HepG2 (cell line): ENCODE measurements around the gene MAP1LC3B. TPM values are rescaled to one million over a fixed set of nuclear protein-coding genes. Genes with fewer than 3 reads are reported as not detected.

ENCODE experiments used
- ATAC-seq: fragments of 200-7000 bp; cut with Tn5 transposase; 3 replicates; pipeline ENCODE4 v1.9.1; 2020; ENCODE audit warnings: mild to moderate bottlenecking, moderate library complexity
- BruUV-seq: library from RNA; stranded (reverse); fragments of 400-500 nt; replicated peaks from 2 replicates; lab custom pipeline; 2021; lab: Mats Ljungman, UMichigan
- CTCF ChIA-PET: fragments of 300-600 bp; formaldehyde crosslinking; extraction: SDS; loops from one replicate; lab custom pipeline; 2021; ENCODE audit warnings: low total read pairs, inconsistent platforms, low intra/inter-chr PET ratio; lab: Yijun Ruan, JAX
- POLR2A ChIA-PET: fragments of 350-600 bp; sonication (Branson Sonifier 250); formaldehyde crosslinking; loops from one replicate; lab custom pipeline; 2020; ENCODE audit warnings: antibody characterized with exemption, inconsistent platforms; lab: Yijun Ruan, JAX
- DNase-seq: peaks from one replicate; pipeline ENCODE4 v3.0.0-alpha.2; 2015; ENCODE audit warnings: low spot score
- FAIRE-seq: peaks from 3 replicates; lab custom pipeline; 2011; peaks lifted over from hg19 to GRCh38; lab: Jason Lieb, UNC
- H2AFZ ChIP-seq: one replicate; pipeline ENCODE4 v1.6.1; 2011; ENCODE audit warnings: low read length, inconsistent platforms
- H3K27ac ChIP-seq: fragments of 300-600 bp; 3 replicates; pipeline ENCODE4 v1.8.0; 2011; ENCODE audit warnings: mixed run types, mild to moderate bottlenecking, mixed read lengths, low read length, inconsistent platforms; ENCODE audit not compliant: insufficient read depth; ENCODE audit errors: extremely low read length
- H3K27me3 ChIP-seq, 2 experiments: fragments of 200-600 bp in 1 of 2; 2 replicates in 1 of 2; 3 replicates in 1 of 2; pipeline versions ENCODE4 v1.6.0 to v1.8.0; 2011; ENCODE audit warnings: low read length in 2 of 2, mild to moderate bottlenecking in 2 of 2, moderate library complexity in 2 of 2, inconsistent platforms in 1 of 2; ENCODE audit not compliant: insufficient read depth in 2 of 2, control insufficient read depth in 1 of 2
- H3K36me3 ChIP-seq, 2 experiments: fragments of 200-600 bp in 1 of 2; replicated peaks in 1 of 2; 2 replicates in 1 of 2; 3 replicates in 1 of 2; pipeline versions ENCODE4 v1.5.1 to v1.8.0; 2011; ENCODE audit warnings: low read length in 2 of 2, inconsistent platforms in 1 of 2; ENCODE audit not compliant: insufficient read depth in 2 of 2, control insufficient read depth in 1 of 2
- H3K4me1 ChIP-seq: 2 replicates; pipeline ENCODE4 v1.5.1; 2012; ENCODE audit warnings: low read length, inconsistent platforms; ENCODE audit not compliant: insufficient read depth
- H3K4me2 ChIP-seq: 2 replicates; pipeline ENCODE4 v1.6.0; 2011; ENCODE audit warnings: low read depth, low read length, inconsistent platforms
- H3K4me3 ChIP-seq, 3 experiments: fragments of 200-600 bp in 1 of 3; sonication (generic), shearing (Covaris generic) in 1 of 3; replicated peaks in 1 of 3; 2 replicates each; pipeline ENCODE4 v1.5.1; 2011 to 2016; ENCODE audit warnings: low read length in 3 of 3, inconsistent platforms in 2 of 3, low read depth in 2 of 3, mild to moderate bottlenecking in 2 of 3, control low read depth in 1 of 3, mixed read lengths in 1 of 3; ENCODE audit not compliant: insufficient read depth in 1 of 3
- H3K79me2 ChIP-seq: one replicate; pipeline ENCODE4 v1.6.1; 2011; ENCODE audit warnings: low read length, inconsistent platforms; ENCODE audit not compliant: insufficient read depth
- H3K9ac ChIP-seq: 2 replicates; pipeline ENCODE4 v1.6.0; 2011; ENCODE audit warnings: mild to moderate bottlenecking, low read depth, low read length, inconsistent platforms; ENCODE audit not compliant: insufficient read depth
- H3K9me3 ChIP-seq: 2 replicates; pipeline ENCODE4 v1.5.1; 2012; ENCODE audit warnings: mild to moderate bottlenecking, low read length
- H4K20me1 ChIP-seq: 2 replicates; pipeline ENCODE4 v1.6.0; 2011; ENCODE audit warnings: inconsistent platforms, mild to moderate bottlenecking, low read length, moderate library complexity; ENCODE audit not compliant: insufficient read depth
- ETV5 ChIP-seq: IDR thresholded peaks from 2 replicates; pipeline ENCODE4 v1.6.1; 2018; ENCODE audit warnings: missing biosample characterization, missing genetic modification reagents, inconsistent platforms, borderline replicate concordance
- JUNB ChIP-seq: sonication (generic); formaldehyde crosslinking; IDR thresholded peaks from 2 replicates; pipeline ENCODE4 v1.8.0; 2022; ENCODE audit warnings: missing genetic modification reagents, mild to moderate bottlenecking, borderline replicate concordance
- RNF2 ChIP-seq: fragments of 450-650 bp; conservative IDR thresholded peaks from 2 replicates; pipeline ENCODE4 v1.6.1; 2016; ENCODE audit warnings: low read depth
- ZBTB33 ChIP-seq: sonication (generic); formaldehyde crosslinking; IDR thresholded peaks from 2 replicates; pipeline ENCODE4 v1.4.0; 2020; ENCODE audit warnings: missing genetic modification reagents
- ZFP41 ChIP-seq: sonication (generic); formaldehyde crosslinking; IDR thresholded peaks from 2 replicates; pipeline ENCODE4 v1.4.0; 2020; ENCODE audit warnings: mild to moderate bottlenecking, missing genetic modification reagents, borderline replicate concordance
- ZNF484 ChIP-seq: sonication (generic); formaldehyde crosslinking; IDR thresholded peaks from 2 replicates; pipeline ENCODE4 v1.5.1; 2020; ENCODE audit warnings: mild to moderate bottlenecking, low read depth, missing genetic modification reagents, borderline replicate concordance
- ZNF709 ChIP-seq: sonication (generic); formaldehyde crosslinking; IDR thresholded peaks from 2 replicates; pipeline ENCODE4 v1.5.0; 2020; ENCODE audit warnings: mild to moderate bottlenecking, missing genetic modification reagents
- ZNF850 ChIP-seq: sonication (generic); formaldehyde crosslinking; conservative IDR thresholded peaks from 2 replicates; pipeline ENCODE4 v1.9.0; 2021; ENCODE audit warnings: mild to moderate bottlenecking, missing genetic modification reagents
- WGBS: methylation state at CpG from one replicate; pipeline ENCODE4 v1.1.6; 2017; ENCODE audit warnings: low lambda C conversion rate; 5-methylcytosine and 5-hydroxymethylcytosine counted together
- in situ Hi-C: cut with HindIII; loops from 2 replicates; pipeline ENCODE4 v1.10.0; 2017; ENCODE audit warnings: low pct_unique_long_range_greater_than_20kb; ENCODE audit not compliant: extremely low pct_ligation_motif_present
- intact Hi-C: fragments of 100-400 bp; cut with micrococcal nuclease; formaldehyde crosslinking; loops from one replicate; pipeline ENCODE4 v1.10.0; 2022; ENCODE audit not compliant: unreplicated experiment
- polyA plus RNA-seq, 8 experiments: library from polyadenylated mRNA; depleted of rRNA in 3 of 8; stranded (reverse) in 7 of 8; unstranded in 1 of 8; fragments of >200 nt; fragmentation: Illumina TruSeq in 4 of 8; extraction: Trizol in 4 of 8; gene quantifications; 2 replicates each; pipeline versions ENCODE4 v1.2.1 to v1.2.3, GENCODE V29; 2011 to 2016; ENCODE audit warnings: low read depth in 4 of 8, missing spikeins in 1 of 8, mixed read lengths in 1 of 8; ENCODE audit not compliant: insufficient read depth in 1 of 8
- total RNA-seq, 5 experiments: library from RNA; depleted of rRNA; stranded (reverse); fragments of >200 nt; fragmentation: Illumina TruSeq; extraction: Trizol; gene quantifications; 2 replicates each; pipeline ENCODE4 v1.2.3, GENCODE V29; 2016; ENCODE audit warnings: low read depth in 1 of 5

MAP1LC3B gene
- total and polyA plus RNA-seq, 2 of the 13 experiments (the other 11 are each of a cell fraction or from before 2014, with no cell fraction given): 15.7 to 37.4 TPM

GRCh38 chr16:87437327-87437726, 45.2 kb downstream of the MAP1LC3B start:
- BruUV-seq: no TSS peak
- H3K27ac ChIP-seq: no peak overlapping the region
- 99% methylated on average over 13 of the region's 14 CpGs for WGBS
- peaks cover 13 to 38% of the 10 kb centered on the region in 2 experiments for H3K36me3 ChIP-seq
- POLR2A ChIA-PET: no interaction called here
- FAIRE-seq (no peak), ATAC-seq (no peak), DNase-seq (no peak)
- no peak overlapping the region for H3K4me3 ChIP-seq
- H3K4me1 ChIP-seq: peaks cover 11% of the 10 kb centered on the region; the same call in 1 of the 2 replicates
- no peaks in the 10 kb centered on the region for H3K27me3 ChIP-seq
- in situ Hi-C loops: no loop called here
- peaks cover 25% of the 10 kb centered on the region for H3K79me2 ChIP-seq
- H3K9ac ChIP-seq: no peak overlapping the region
- no peak overlapping the region for H3K4me2 ChIP-seq
- H2AFZ ChIP-seq: no peak overlapping the region
- no peaks in the 10 kb centered on the region for H3K9me3 ChIP-seq
- H4K20me1 ChIP-seq: peaks cover 16% of the 10 kb centered on the region; the same call in 1 of the 2 replicates
- CTCF ChIA-PET: no interaction called here
- intact Hi-C loops: no loop called here
- no peak for TF ChIP-seq JUNB
- TF ChIP-seq ZNF484 (CRISPR knock-in tag): no peak
- no peak for TF ChIP-seq ETV5 (CRISPR knock-in tag)
- no peak for TF ChIP-seq ZNF709 (CRISPR knock-in tag)
- no peak for TF ChIP-seq RNF2
- 0 out of 2 replicates have a peak, but pooled peaks have one; percentile 19 for TF ChIP-seq ZBTB33 (CRISPR knock-in tag)
- TF ChIP-seq ZNF850 (CRISPR knock-in tag): no peak
- no peak for TF ChIP-seq ZFP41
- TF ChIP-seq, all 625 proteins: peak for 1
